Measurements from ENCODE around the gene PPCDC. TPM values are rescaled to one million over a fixed set of nuclear protein-coding genes. Genes with fewer than 3 reads are reported as not detected.

The PPCDC gene
- total and polyA plus RNA-seq, 4 donors = 7.4 to 9.3 (median 8.4) TPM

DNA sequence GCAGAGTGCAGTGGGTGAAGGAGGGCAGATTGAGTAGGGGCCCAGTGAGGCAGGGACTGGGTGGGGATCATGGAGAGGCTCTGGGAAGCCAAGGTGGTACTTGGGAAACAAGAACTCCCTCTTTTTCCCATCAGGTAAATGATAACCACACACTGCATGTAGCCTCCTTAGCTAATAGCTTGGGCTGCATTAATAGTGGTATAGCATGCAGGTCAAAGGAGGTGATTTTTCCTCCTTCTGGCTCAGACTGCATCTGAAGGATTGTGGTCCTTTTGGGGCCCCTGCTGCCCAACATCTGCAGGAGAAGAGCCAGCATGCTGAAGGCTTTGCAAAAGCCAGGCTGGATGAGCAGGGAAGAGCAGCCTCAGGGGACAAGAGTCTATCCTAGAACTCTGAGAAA is 45.4 kb downstream of the PPCDC start:
- no peak for TF ChIP-seq RXRA (IDR thresholded peaks at IDR 0.05)
- TF ChIP-seq HNF4A (conservative IDR thresholded peaks at IDR 0.05) = no peak
- no peak for TF ChIP-seq EGR1 (IDR thresholded peaks at IDR 0.05; ENCODE audit: low read depth in 2 of 2)
- TF ChIP-seq FOXA1 (IDR thresholded peaks at IDR 0.05) = no peak
- no peak for TF ChIP-seq YY1 (IDR thresholded peaks at IDR 0.05)
- no peak for TF ChIP-seq CTCF (IDR thresholded peaks at IDR 0.05; ENCODE audit: low read depth, low read length, missing input control)
- TF ChIP-seq JUND (IDR thresholded peaks at IDR 0.05) = no peak
- TF ChIP-seq HNF4G (IDR thresholded peaks at IDR 0.05) = no peak
- TF ChIP-seq FOXA2 (IDR thresholded peaks at IDR 0.05) = no peak
- TF ChIP-seq TAF1 (conservative IDR thresholded peaks at IDR 0.05) = no peak
- TF ChIP-seq, protein P1, sequence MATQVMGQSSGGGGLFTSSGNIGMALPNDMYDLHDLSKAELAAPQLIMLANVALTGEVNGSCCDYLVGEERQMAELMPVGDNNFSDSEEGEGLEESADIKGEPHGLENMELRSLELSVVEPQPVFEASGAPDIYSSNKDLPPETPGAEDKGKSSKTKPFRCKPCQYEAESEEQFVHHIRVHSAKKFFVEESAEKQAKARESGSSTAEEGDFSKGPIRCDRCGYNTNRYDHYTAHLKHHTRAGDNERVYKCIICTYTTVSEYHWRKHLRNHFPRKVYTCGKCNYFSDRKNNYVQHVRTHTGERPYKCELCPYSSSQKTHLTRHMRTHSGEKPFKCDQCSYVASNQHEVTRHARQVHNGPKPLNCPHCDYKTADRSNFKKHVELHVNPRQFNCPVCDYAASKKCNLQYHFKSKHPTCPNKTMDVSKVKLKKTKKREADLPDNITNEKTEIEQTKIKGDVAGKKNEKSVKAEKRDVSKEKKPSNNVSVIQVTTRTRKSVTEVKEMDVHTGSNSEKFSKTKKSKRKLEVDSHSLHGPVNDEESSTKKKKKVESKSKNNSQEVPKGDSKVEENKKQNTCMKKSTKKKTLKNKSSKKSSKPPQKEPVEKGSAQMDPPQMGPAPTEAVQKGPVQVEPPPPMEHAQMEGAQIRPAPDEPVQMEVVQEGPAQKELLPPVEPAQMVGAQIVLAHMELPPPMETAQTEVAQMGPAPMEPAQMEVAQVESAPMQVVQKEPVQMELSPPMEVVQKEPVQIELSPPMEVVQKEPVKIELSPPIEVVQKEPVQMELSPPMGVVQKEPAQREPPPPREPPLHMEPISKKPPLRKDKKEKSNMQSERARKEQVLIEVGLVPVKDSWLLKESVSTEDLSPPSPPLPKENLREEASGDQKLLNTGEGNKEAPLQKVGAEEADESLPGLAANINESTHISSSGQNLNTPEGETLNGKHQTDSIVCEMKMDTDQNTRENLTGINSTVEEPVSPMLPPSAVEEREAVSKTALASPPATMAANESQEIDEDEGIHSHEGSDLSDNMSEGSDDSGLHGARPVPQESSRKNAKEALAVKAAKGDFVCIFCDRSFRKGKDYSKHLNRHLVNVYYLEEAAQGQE (IDR thresholded peaks at IDR 0.05) = no peak
- no peak for TF ChIP-seq NR2F2 (IDR thresholded peaks at IDR 0.05)
- H3K36me3 ChIP-seq (ENCODE audit: control insufficient read depth in 4 of 4, insufficient read depth in 3 of 4, low read depth in 1 of 4, low read length in 3 of 4) = no peaks in the 10 kb centered on the region
- no peaks in the 10 kb centered on the region for H3K4me1 ChIP-seq (ENCODE audit: control insufficient read depth in 4 of 4, insufficient read depth in 4 of 4, low read length in 3 of 4)
- H3K27ac ChIP-seq (ENCODE audit: low read depth in 1 of 2, low read length in 2 of 2) = no peak overlapping the region
- no peak overlapping the region for H3K4me3 ChIP-seq (ENCODE audit: low read depth in 1 of 3, low read length in 3 of 3)
- no peak overlapping the region for H3K9ac ChIP-seq (ENCODE audit: low read depth in 1 of 2, low read length in 2 of 2)
- no peaks in the 10 kb centered on the region for H3K9me3 ChIP-seq (ENCODE audit: control insufficient read depth in 4 of 4, low read length in 3 of 4)
- no peak for DNase-seq (ENCODE audit: low spot score)
- no peaks in the 10 kb centered on the region for H3K27me3 ChIP-seq (ENCODE audit: control insufficient read depth in 4 of 4, insufficient read depth in 4 of 4, low read length in 3 of 4)

GRCh38 chr15:75069301-75069925 is 46.0 kb downstream of the PPCDC start:
- Histone ChIP-seq H3K27ac (ENCODE audit: low read depth in 1 of 2, low read length in 2 of 2) (no peak overlapping the region), H3K9ac (ENCODE audit: low read depth in 1 of 2, low read length in 2 of 2) (no peak overlapping the region), H3K4me1 (ENCODE audit: control insufficient read depth in 4 of 4, insufficient read depth in 4 of 4, low read length in 3 of 4) (no peaks in the 10 kb centered on the region), H3K9me3 (ENCODE audit: control insufficient read depth in 4 of 4, low read length in 3 of 4) (no peaks in the 10 kb centered on the region), H3K4me3 (ENCODE audit: low read depth in 1 of 3, low read length in 3 of 3) (no peak overlapping the region), H3K36me3 (ENCODE audit: control insufficient read depth in 4 of 4, insufficient read depth in 3 of 4, low read depth in 1 of 4, low read length in 3 of 4) (no peaks in the 10 kb centered on the region), H3K27me3 (ENCODE audit: control insufficient read depth in 4 of 4, insufficient read depth in 4 of 4, low read length in 3 of 4) (no peaks in the 10 kb centered on the region)
- DNase-seq (ENCODE audit: low spot score) = no peak
- WGBS = 82% methylated on average over 8 of the region's 8 CpGs
- TF ChIP-seq GABPA (IDR thresholded peaks at IDR 0.05 in 1 of 2, conservative IDR thresholded peaks at IDR 0.05 in 1 of 2) = no peak
- TF ChIP-seq SP1 (IDR thresholded peaks at IDR 0.05) = no peak
- TF ChIP-seq YY1 (IDR thresholded peaks at IDR 0.05) = no peak

DNA sequence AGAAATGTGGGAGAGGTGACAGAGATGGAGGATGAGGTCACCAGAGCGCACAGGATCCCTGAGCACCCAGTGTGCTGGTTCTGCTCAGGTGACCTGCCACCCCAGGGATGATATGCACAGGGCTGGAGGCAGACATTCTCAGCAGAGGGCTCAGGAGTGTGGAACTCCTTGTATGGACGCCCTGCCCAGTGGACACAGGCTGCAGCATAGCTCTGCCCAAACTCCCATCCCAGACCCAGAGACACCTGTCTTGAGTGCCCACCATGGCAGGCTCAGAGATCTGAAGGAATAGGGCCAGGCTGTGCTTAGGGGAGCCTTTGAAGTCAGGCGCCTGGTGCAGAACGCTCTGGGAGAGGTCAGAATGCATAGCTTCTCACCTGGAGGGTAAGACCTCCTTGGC is 47.3 kb downstream of the PPCDC start:
- Histone ChIP-seq H3K9me3 (ENCODE audit: control insufficient read depth in 4 of 4, low read length in 3 of 4) (no peaks in the 10 kb centered on the region), H3K27ac (ENCODE audit: low read depth in 1 of 2, low read length in 2 of 2) (no peak overlapping the region), H3K36me3 (ENCODE audit: control insufficient read depth in 4 of 4, insufficient read depth in 3 of 4, low read depth in 1 of 4, low read length in 3 of 4) (no peaks in the 10 kb centered on the region), H3K4me3 (ENCODE audit: low read depth in 1 of 3, low read length in 3 of 3) (no peak overlapping the region), H3K9ac (ENCODE audit: low read depth in 1 of 2, low read length in 2 of 2) (no peak overlapping the region), H3K4me1 (ENCODE audit: control insufficient read depth in 4 of 4, insufficient read depth in 4 of 4, low read length in 3 of 4) (no peaks in the 10 kb centered on the region), H3K27me3 (ENCODE audit: control insufficient read depth in 4 of 4, insufficient read depth in 4 of 4, low read length in 3 of 4) (no peaks in the 10 kb centered on the region)
- WGBS = 95% methylated on average over 4 of the region's 4 CpGs
- no peak for DNase-seq (ENCODE audit: low spot score)
- TF ChIP-seq JUND (IDR thresholded peaks at IDR 0.05) = no peak
- TF ChIP-seq, protein P1 (IDR thresholded peaks at IDR 0.05) = no peak
